Endothelial cell of umbilical vein (primary cell): ENCODE results near the gene CYP27A1. TPM values are rescaled to one million over a fixed set of nuclear protein-coding genes. Genes with fewer than 3 reads are reported as not detected.

ENCODE experiments used
- BruUV-seq: library from RNA; stranded (reverse); fragments of 400-500 nt; replicated peaks from 2 replicates; lab custom pipeline; 2021; lab: Mats Ljungman, UMichigan
- CTCF ChIA-PET: fragments of 300-600, 350-600 bp; sonication (Branson Sonifier 250); formaldehyde crosslinking; loops from one replicate; lab custom pipeline; 2021; ENCODE audit warnings: antibody characterized with exemption, inconsistent platforms; lab: Charles Lee
- POLR2A ChIA-PET: fragments of 300-600, 350-600 bp; sonication (Branson Sonifier 250); formaldehyde crosslinking; loops from one replicate; lab custom pipeline; 2021; ENCODE audit warnings: antibody characterized with exemption, inconsistent platforms; lab: Charles Lee
- DNase-seq: peaks from one replicate; pipeline ENCODE4 v3.0.0-alpha.2; 2011; ENCODE audit warnings: low read depth, low spot score
- FAIRE-seq: peaks from 2 replicates; lab custom pipeline; 2011; peaks lifted over from hg19 to GRCh38; lab: Jason Lieb, UNC
- H2AFZ ChIP-seq: 2 replicates; pipeline ENCODE4 v1.6.0; 2012; ENCODE audit warnings: low read depth, low read length, control low read depth, inconsistent platforms
- H3K27ac ChIP-seq: 2 replicates; pipeline ENCODE4 v1.5.1; 2011; ENCODE audit warnings: low read depth, mild to moderate bottlenecking, control low read depth, low read length, moderate library complexity; ENCODE audit not compliant: insufficient read depth
- H3K27me3 ChIP-seq, 2 experiments: 2 replicates each; pipeline versions ENCODE4 v1.6.0 to v1.6.1; 2011; ENCODE audit warnings: low read length in 2 of 2, mixed read lengths in 1 of 2; ENCODE audit not compliant: control insufficient read depth in 2 of 2, insufficient read depth in 2 of 2
- H3K36me3 ChIP-seq, 2 experiments: 2 replicates in 1 of 2; 3 replicates in 1 of 2; pipeline ENCODE4 v1.5.1; 2011; ENCODE audit warnings: low read length in 2 of 2, mild to moderate bottlenecking in 1 of 2, moderate library complexity in 1 of 2; ENCODE audit not compliant: control insufficient read depth in 2 of 2, insufficient read depth in 2 of 2; ENCODE audit errors: extremely low read depth in 1 of 2
- H3K4me1 ChIP-seq: 3 replicates; pipeline ENCODE4 v1.5.1; 2011; ENCODE audit warnings: mild to moderate bottlenecking, low read length; ENCODE audit not compliant: control insufficient read depth, insufficient read depth; ENCODE audit errors: extremely low read depth
- H3K4me2 ChIP-seq: 2 replicates; pipeline ENCODE4 v1.6.1; 2011; ENCODE audit warnings: low read length, control low read depth, mixed read lengths; ENCODE audit not compliant: insufficient read depth
- H3K4me3 ChIP-seq, 3 experiments: fragments of 200-600 bp in 1 of 3; sonication (generic), shearing (Covaris generic) in 1 of 3; replicated peaks in 1 of 3; 2 replicates each; pipeline ENCODE4 v1.5.1; 2011 to 2016; ENCODE audit warnings: control low read depth in 3 of 3, low read length in 3 of 3, mild to moderate bottlenecking in 2 of 3, inconsistent platforms in 1 of 3, low read depth in 1 of 3, moderate library complexity in 1 of 3; ENCODE audit not compliant: insufficient read depth in 1 of 3
- H3K79me2 ChIP-seq: 2 replicates; pipeline ENCODE4 v1.6.0; 2012; ENCODE audit warnings: low read length, inconsistent platforms; ENCODE audit not compliant: control insufficient read depth, insufficient read depth
- H3K9ac ChIP-seq: replicated peaks from 2 replicates; pipeline ENCODE3; 2011; ENCODE audit warnings: low read length, control low read depth; ENCODE audit not compliant: insufficient read depth; ENCODE audit errors: extremely low read depth
- H3K9me1 ChIP-seq: replicated peaks from 3 replicates; pipeline ENCODE4 v1.6.0; 2011; ENCODE audit warnings: mild to moderate bottlenecking, low read length; ENCODE audit not compliant: control insufficient read depth, insufficient read depth; ENCODE audit errors: extremely low read depth
- H3K9me3 ChIP-seq: replicated peaks from 2 replicates; pipeline ENCODE4 v1.5.1; 2012; ENCODE audit warnings: low read length, inconsistent platforms; ENCODE audit not compliant: control insufficient read depth, insufficient read depth
- H4K20me1 ChIP-seq: replicated peaks from 2 replicates; pipeline ENCODE3; 2011; ENCODE audit warnings: mild to moderate bottlenecking, low read length; ENCODE audit not compliant: control insufficient read depth, insufficient read depth; ENCODE audit errors: extremely low read depth
- EZH2 ChIP-seq: IDR thresholded peaks from 2 replicates; pipeline ENCODE4 v1.6.1; 2012; ENCODE audit warnings: borderline replicate concordance, low read depth, mild to moderate bottlenecking, moderate library complexity, low read length, inconsistent platforms; ENCODE audit not compliant: severe bottlenecking
- JUN ChIP-seq: IDR thresholded peaks from 2 replicates; pipeline ENCODE4 v1.6.1; 2011; ENCODE audit warnings: borderline replicate concordance, low read depth; ENCODE audit not compliant: insufficient read length, insufficient read depth
- MYC ChIP-seq: IDR thresholded peaks from one replicate; pipeline ENCODE4 v1.6.1; 2011; ENCODE audit warnings: mild to moderate bottlenecking, low read depth, low read length
- POLR2A ChIP-seq: IDR thresholded peaks from 2 replicates; pipeline ENCODE4 v1.6.1; 2012; ENCODE audit warnings: low read depth, mild to moderate bottlenecking, control low read depth, low read length
- dilution Hi-C: fragments of 300-500 bp; cut with MboI; formaldehyde crosslinking; loops from one replicate; pipeline ENCODE4 v1.15.0; 2019; ENCODE audit warnings: low sequenced_read_pairs; ENCODE audit not compliant: extremely low pct_ligation_motif_present
- intact Hi-C: fragments of 100-400 bp; cut with micrococcal nuclease; formaldehyde crosslinking; loops from one replicate; pipeline ENCODE4 v1.10.0; 2022
- polyA plus RNA-seq, 4 experiments: library from polyadenylated mRNA; depleted of rRNA in 3 of 4; stranded (reverse) in 3 of 4; unstranded in 1 of 4; fragments of >200 nt; gene quantifications; 2 replicates each; pipeline versions ENCODE4 v1.2.1 to v1.2.3, GENCODE V29; 2011 to 2012; ENCODE audit warnings: missing spikeins in 1 of 4
- total RNA-seq: library from RNA; stranded (reverse); gene quantifications from 2 replicates; pipeline ENCODE4 v1.2.3, GENCODE V29; 2021
- TF ChIP-seq, protein P1 (sequence below), 2 donors: IDR thresholded peaks; 1 replicate in 1 of 2; 2 replicates in 1 of 2; pipeline ENCODE4 v1.5.1; 2011; ENCODE audit warnings: low read length in 2 of 2, mild to moderate bottlenecking in 2 of 2, moderate library complexity in 2 of 2, control low read depth in 1 of 2, inconsistent platforms in 1 of 2, low read depth in 1 of 2; ENCODE audit not compliant: insufficient read depth in 1 of 2; ENCODE audit errors: extremely low read depth in 1 of 2
- TF ChIP-seq, protein P2 (sequence below): IDR thresholded peaks from 2 replicates; pipeline ENCODE4 v1.6.1; 2011; ENCODE audit not compliant: insufficient read depth, insufficient read length

Gene CYP27A1
- total and polyA plus RNA-seq, 2 donors (not counting 3 experiments of a cell fraction or from before 2014, with no cell fraction given), result 15.1 to 34.9 TPM

DNA sequence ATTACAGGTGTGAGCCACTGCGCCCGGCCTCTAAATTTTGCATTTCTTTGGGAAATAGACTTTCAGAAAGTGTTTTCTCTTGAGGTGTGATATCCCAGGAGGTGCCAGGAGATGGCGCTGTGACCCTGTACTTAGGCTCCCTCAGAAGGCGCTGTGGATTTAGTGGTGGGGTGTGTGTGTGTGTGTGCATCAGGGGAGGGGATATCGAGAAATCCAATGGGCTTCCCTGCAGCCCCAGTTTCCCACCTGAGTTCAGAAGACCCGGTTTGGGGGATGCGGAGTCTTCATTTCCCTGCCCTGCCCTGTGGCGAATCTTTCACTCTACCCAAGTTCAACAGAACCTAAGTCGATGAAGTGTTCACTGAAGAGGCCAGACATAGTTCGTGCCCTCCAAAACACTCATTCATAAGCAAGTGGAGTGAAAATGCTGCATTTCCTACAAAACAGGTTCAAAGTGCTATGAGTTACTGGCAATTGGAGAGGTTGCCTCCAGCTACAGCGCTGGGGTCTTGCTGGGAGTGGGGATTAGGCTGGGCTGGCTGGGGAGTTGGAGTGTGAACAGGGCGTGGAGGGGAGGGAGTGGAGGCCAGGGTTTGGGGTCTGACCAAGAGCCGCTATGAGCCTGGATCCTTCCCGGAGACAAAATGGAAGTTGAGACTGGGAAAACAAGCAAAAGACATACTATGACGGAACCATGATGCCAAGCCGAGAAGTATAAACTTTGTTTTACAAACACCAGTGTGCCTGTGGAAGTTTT is 71.1 kb downstream of the CYP27A1 start:
- CTCF ChIA-PET, result interaction anchor here (0.7 to 4.6 kb wide), 13 partner anchors 11 to 302 kb away, joined by 3 to 49 read pairs (median 4); partner anchors contain the start of genes BCS1L and ZNF142
- no TSS peak for BruUV-seq
- no peak overlapping the region for H2AFZ ChIP-seq

More for the DNA sequence above, 71.1 kb downstream of the CYP27A1 start:
- dilution Hi-C loops, result no loop called here
- peak; percentile 49 for FAIRE-seq
- Histone ChIP-seq H3K9ac (no peak overlapping the region), H3K79me2 (no peaks in the 10 kb centered on the region), H3K4me1 (no peaks in the 10 kb centered on the region), H3K27ac (no peak overlapping the region), H3K4me3 (no peak overlapping the region), H3K36me3 (no peaks in the 10 kb centered on the region), H3K27me3 (peaks cover 46 to 48% of the 10 kb centered on the region in 2 experiments), H3K9me1 (no peaks in the 10 kb centered on the region), H4K20me1 (no peaks in the 10 kb centered on the region), H3K4me2 (no peak overlapping the region), H3K9me3 (no peaks in the 10 kb centered on the region)
- peak; percentile 55 for DNase-seq
- POLR2A ChIA-PET, result no interaction called here
- intact Hi-C loops, result loop anchor here (1.0 to 5.0 kb wide), 4 partner anchors 24 to 304 kb away; no protein-coding TSS in a partner anchor
- TF ChIP-seq POLR2A, result no peak
- no peak for TF ChIP-seq JUN
- peak; percentile 52 for TF ChIP-seq EZH2
- TF ChIP-seq, protein P1, sequence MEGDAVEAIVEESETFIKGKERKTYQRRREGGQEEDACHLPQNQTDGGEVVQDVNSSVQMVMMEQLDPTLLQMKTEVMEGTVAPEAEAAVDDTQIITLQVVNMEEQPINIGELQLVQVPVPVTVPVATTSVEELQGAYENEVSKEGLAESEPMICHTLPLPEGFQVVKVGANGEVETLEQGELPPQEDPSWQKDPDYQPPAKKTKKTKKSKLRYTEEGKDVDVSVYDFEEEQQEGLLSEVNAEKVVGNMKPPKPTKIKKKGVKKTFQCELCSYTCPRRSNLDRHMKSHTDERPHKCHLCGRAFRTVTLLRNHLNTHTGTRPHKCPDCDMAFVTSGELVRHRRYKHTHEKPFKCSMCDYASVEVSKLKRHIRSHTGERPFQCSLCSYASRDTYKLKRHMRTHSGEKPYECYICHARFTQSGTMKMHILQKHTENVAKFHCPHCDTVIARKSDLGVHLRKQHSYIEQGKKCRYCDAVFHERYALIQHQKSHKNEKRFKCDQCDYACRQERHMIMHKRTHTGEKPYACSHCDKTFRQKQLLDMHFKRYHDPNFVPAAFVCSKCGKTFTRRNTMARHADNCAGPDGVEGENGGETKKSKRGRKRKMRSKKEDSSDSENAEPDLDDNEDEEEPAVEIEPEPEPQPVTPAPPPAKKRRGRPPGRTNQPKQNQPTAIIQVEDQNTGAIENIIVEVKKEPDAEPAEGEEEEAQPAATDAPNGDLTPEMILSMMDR (IDR thresholded peaks at IDR 0.05; ENCODE audit: extremely low read depth in 1 of 2, insufficient read depth in 1 of 2, low read depth in 1 of 2, low read length in 2 of 2), result peak; percentile 66 to 82
- no peak for TF ChIP-seq MYC
- TF ChIP-seq, protein P2, sequence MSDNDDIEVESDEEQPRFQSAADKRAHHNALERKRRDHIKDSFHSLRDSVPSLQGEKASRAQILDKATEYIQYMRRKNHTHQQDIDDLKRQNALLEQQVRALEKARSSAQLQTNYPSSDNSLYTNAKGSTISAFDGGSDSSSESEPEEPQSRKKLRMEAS, result no peak
